ENCODE data around the gene ESM1.
"Not testable (repeated sequence)": the region's sequence is repeated elsewhere in the genome, so short reads cannot be mapped to it uniquely, and the experiment has no call there.

Gene ESM1

GRCh38 chr5:54985301-54986268 lies at the start of gene ESM1:
TSS of gene ESM1 (minus strand) at chr5:54985593. CDS start at chr5:54985517, 76 bp downstream.
- no peak for DNase-seq (ENCODE audit: low read depth in 3 of 3)

- no peak for DNase-seq (ENCODE audit: low read depth in 3 of 3)
Measured at GRCh38 chr5:55033568-55033967, 48.2 kb upstream of the ESM1 start.

DNA sequence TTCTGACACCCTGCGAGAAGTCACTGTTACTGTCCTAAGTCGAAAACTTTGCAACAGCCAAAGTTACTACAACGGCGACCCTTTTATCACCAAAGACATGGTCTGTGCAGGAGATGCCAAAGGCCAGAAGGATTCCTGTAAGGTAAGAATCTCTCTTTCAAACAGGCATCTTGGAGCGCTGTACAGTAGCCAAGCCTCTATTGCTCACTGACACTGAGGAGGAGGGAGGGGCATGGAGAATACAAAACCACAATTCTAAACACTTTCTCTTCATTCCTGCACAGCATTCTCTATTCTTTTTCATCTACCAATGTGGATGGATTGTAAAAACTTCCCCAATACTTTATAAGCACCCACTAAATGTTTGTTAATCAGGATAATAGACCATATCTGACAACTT lies 46.1 kb upstream of the ESM1 start:
- no peak for DNase-seq (ENCODE audit: low read depth in 3 of 3)

- DNase-seq (ENCODE audit: low read depth in 3 of 3), result no peak
Measured at GRCh38 chr5:55030676-55031369, 45.4 kb upstream of the ESM1 start.

- no peak for DNase-seq (ENCODE audit: low read depth in 3 of 3)
Measured at GRCh38 chr5:55030220-55030619, 44.8 kb upstream of the ESM1 start.

DNA sequence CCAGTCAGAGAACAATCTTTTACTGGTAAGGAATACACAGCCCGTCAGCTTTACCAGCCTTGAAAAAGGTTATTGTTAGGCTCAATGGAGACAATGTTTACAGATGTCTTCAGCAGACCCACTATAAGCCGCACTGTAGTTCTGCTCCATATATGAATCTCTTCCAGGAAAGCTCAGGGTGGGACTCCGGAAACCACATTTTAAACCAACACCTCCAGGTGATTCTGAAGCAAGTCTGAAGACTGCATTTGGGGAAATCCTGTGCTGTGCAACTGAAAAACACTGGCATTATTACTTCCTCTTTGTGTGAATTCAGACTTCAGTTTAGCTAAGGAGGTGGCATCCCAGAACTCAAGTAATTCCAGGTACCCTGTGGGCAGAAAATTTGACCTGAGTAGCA lies 42.2 kb upstream of the ESM1 start:
- DNase-seq (ENCODE audit: low read depth in 3 of 3), result no peak

- DNase-seq (ENCODE audit: low read depth in 3 of 3), result no peak
Measured at GRCh38 chr5:55022450-55022849, 37.1 kb upstream of the ESM1 start.

DNA sequence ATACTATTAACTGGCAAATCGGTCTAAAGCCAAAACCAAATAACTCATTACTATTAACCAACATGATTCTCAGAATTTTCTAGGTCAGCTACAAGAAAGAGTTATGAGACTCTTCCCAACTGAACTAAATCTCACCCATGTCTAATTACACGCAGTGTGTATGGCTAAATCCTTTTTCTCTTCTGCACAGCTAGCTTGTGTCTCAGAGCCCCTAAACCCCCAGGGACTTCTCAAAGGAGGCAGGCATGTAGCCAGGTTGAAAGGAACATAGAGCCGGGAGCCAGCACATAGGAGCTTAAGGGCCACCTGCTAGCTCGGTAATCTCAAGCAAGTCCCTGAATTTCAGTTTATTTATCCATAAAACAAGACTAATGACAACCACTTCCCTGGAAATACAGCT lies 36.4 kb upstream of the ESM1 start:
- no peak for DNase-seq (ENCODE audit: low read depth in 3 of 3)

DNA sequence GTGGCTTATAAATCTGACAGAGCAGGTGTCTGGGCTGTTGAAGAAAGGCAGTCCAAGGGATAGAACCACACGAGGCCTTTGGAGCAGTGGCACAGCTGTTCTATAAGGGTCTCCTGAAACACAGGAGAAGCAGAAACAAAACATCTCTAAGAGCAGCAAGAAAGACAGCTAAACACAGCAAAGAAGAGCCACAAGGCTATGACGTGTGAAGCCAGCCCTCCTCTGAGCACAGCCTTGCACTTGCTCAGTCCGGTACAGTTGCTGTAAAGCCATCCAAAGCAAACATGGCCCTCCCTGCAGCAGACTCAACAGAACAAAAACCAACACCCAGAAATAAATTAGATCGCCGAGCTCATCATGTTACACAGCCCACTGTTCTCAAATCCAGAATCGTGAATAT lies 36.0 kb upstream of the ESM1 start:
- no peak for DNase-seq (ENCODE audit: low read depth in 3 of 3)

DNA sequence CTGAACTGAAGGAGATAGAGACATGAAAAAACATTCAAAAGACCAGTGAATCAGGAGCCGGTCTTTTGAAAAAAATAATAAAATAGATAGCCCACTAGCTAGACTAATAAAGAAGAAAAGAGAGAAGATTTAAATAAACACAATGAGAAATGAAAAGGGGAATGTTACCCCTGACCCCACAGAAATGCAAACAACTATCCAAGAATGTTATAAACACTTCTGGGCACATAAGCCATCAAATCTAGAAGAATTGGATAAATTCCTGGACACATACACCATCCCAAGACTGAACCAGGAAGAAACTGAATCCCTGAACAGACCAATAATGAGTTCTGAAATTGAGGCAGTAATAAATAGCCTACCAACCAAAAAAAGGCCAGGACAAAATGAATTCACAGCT lies 24.8 kb upstream of the ESM1 start:
- not testable (repeated sequence) for DNase-seq (ENCODE audit: low read depth in 3 of 3)

GRCh38 chr5:55004729-55005128 lies 19.3 kb upstream of the ESM1 start:
- no peak for DNase-seq (ENCODE audit: low read depth in 3 of 3)

- no peak for DNase-seq (ENCODE audit: low read depth in 3 of 3)
Measured at GRCh38 chr5:55003432-55004065, 18.2 kb upstream of the ESM1 start.

DNA sequence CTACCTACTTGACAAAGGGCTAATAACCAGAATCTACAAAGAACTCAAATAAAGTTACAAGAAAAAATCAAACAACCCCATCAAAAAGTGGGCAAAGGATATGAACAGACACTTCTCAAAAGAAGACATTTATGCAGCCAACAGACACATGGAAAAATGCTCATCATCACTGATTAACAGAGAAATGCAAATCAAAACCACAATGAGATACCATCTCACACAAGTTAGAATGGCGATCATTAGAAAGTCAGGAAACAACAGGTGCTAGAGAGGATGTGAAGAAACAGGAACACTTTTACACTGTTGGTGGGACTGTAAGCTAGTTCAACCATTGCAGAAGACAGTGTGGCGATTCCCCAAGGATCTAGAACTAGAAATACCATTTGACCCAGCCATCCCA lies 16.8 kb upstream of the ESM1 start:
- not testable (repeated sequence) for DNase-seq (ENCODE audit: low read depth in 3 of 3)

DNA sequence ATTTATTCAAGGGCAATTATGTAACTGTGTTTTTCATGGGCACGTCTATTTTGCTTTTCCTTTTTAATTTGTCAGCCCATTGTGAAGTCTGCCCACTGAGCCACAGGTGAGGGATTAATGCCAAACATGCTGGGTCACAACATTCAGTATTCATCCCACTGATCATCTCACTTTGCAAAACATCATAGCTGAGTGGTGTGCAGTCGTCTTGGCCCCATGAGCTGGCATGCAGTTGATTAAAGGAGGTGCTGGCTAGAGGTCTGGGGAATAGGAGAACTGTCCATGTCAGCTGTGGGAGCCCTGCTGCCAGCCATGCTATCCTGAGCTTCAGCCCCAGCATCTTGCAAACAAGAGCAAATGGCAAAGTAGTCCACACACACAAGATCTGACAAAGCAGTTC lies 11.7 kb upstream of the ESM1 start:
- no peak for DNase-seq (ENCODE audit: low read depth in 3 of 3)

DNA sequence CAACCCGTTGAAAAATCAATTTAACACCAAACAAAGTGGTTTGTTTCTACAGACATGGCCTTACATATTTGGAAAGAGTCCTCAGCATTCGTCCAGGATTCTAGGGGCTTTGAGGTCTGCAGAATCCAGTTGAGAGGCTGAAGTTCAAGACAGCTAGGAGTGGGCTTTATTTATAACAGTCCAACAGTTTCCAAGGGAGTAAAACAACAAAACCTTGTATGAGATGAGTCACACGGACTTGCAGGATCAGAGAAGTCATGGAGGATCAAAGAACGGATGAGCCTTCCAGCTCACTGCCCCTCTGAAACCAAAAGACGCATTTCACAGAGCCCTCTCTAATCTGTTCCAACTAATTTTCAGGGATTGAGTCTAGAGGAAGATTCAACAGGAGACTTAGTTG lies 11.1 kb upstream of the ESM1 start:
- DNase-seq (ENCODE audit: low read depth in 3 of 3), result no peak

GRCh38 chr5:54995168-54995567 lies 9.8 kb upstream of the ESM1 start:
- no peak for DNase-seq (ENCODE audit: low read depth in 3 of 3)

GRCh38 chr5:54994628-54995027 lies 9.2 kb upstream of the ESM1 start:
- DNase-seq (ENCODE audit: low read depth in 3 of 3), result no peak

- no peak for DNase-seq (ENCODE audit: low read depth in 3 of 3)
Measured at GRCh38 chr5:54993318-54993717, 7.9 kb upstream of the ESM1 start.

DNA sequence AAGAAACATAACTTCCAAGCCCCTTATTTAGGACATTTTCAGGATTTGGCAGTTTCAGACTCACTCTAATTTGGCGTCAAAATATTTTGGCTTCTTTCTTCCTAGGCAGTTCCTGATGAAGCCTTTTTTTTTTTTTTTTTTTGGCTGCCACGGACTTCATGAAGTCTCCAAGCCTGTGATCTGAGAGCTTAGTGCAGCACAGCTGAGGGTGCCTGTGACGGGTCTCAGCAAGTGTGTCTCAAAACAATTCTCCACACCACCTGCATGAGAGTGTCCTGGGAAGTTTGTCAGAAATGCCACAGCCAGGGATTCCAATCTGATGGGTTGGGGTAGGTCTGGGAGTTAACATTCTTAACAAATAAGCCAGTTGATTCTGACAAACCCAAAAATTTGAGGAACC lies 6.0 kb upstream of the ESM1 start:
- no peak for DNase-seq (ENCODE audit: low read depth in 3 of 3)

- DNase-seq (ENCODE audit: low read depth in 3 of 3), result no peak
Measured at GRCh38 chr5:54990841-54991258, 5.5 kb upstream of the ESM1 start.

DNA sequence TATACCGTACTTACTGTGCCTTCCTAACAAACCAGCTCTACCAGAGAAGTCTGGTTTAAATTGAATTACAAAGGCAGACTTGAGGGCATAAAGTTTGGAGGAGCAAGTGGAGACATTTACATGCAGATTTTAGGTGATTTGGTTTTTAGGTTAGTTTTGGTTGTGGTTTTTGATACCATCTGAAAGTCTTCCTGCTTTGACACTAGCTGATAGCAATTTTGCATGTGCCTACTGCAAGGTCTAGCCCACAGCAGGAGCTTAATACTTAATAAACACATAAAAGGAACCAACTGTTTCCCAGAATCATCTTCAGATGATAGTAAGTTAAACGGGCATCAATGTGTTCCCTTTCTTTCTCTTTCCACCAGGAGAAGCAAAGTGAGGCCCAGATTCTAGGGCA lies 3.4 kb upstream of the ESM1 start:
- no peak for DNase-seq (ENCODE audit: low read depth in 3 of 3)

DNA sequence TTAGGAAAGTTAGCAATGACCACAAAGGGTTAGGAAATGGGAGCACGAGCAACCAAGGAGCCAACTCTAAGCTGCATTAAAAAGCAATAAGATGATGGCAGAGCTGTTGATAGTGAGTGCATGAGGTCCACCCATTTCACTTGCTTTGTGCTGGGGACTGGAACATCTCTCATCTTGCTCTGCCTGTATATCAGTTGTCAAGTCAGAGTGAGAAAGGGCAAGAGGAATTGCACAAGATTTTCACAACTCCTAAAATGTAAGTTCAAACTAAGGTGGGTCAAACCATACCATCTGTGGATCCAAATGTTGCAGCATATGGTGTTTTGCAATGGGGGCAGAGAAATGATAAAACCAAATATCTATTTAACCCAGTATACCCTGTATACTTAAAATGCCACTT lies 2.8 kb upstream of the ESM1 start:
- no peak for DNase-seq (ENCODE audit: low read depth in 3 of 3)

DNA sequence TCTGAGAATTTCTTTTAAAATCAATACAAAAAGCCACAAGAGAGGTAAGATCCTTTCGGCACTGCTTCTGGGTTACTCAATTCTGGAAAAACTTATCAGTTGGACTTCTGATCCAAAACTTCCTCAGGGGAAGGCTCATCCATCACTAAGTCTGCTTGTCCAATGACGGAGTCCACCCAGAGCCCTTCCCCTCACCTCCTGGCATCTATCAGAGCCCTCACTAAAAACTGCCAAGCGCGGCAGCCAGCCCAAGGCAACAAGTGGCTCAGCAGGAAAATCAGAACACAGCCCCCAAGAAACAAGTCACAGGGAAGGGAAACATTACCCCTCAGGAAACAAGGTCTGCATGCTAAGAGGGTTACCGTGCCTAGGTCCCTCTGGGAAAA lies 869 bp upstream of the ESM1 start:
- DNase-seq (ENCODE audit: low read depth in 3 of 3), result no peak
